MM.1S (cell line): Measurements from ENCODE around the gene AHRR.

Experiments
- DNase-seq: peaks from one replicate; pipeline ENCODE4 v3.0.0-alpha.2; 2015
- H2AFZ ChIP-seq: fragments of 300-600 bp; sonication (generic); 2 replicates; pipeline ENCODE4 v1.6.0; 2016; ENCODE audit warnings: antibody characterized with exemption, low read length
- H3F3A ChIP-seq: fragments of 300-600 bp; sonication (generic); 2 replicates; pipeline ENCODE4 v1.6.1; 2016; ENCODE audit warnings: mild to moderate bottlenecking, antibody characterized with exemption, low read length, moderate library complexity, mixed read lengths; ENCODE audit not compliant: insufficient read depth
- H3K27ac ChIP-seq: fragments of 300-600 bp; sonication (generic); 2 replicates; pipeline ENCODE4 v1.5.1; 2016; ENCODE audit warnings: mild to moderate bottlenecking, low read length
- H3K27me3 ChIP-seq: fragments of 300-600 bp; sonication (generic); replicated peaks from 2 replicates; pipeline ENCODE4 v1.6.0; 2016; ENCODE audit warnings: low read length; ENCODE audit not compliant: insufficient read depth
- H3K36me3 ChIP-seq: fragments of 300-600 bp; sonication (generic); replicated peaks from 2 replicates; pipeline ENCODE4 v1.6.1; 2016; ENCODE audit warnings: mild to moderate bottlenecking, low read length, mixed read lengths; ENCODE audit not compliant: insufficient read depth
- H3K4me1 ChIP-seq: fragments of 300-600 bp; sonication (generic); 2 replicates; pipeline ENCODE4 v1.6.1; 2016; ENCODE audit warnings: low read length, mixed read lengths
- H3K4me2 ChIP-seq: fragments of 300-600 bp; sonication (generic); 2 replicates; pipeline ENCODE4 v1.6.0; 2016; ENCODE audit warnings: low read depth, low read length
- H3K4me3 ChIP-seq: fragments of 300-600 bp; sonication (generic); 2 replicates; pipeline ENCODE4 v1.5.1; 2016; ENCODE audit warnings: low read length, mixed read lengths
- H3K79me2 ChIP-seq: fragments of 300-600 bp; sonication (generic); 2 replicates; pipeline ENCODE4 v1.6.1; 2016; ENCODE audit warnings: mixed run types, low read length, mixed read lengths
- H3K9ac ChIP-seq: fragments of 300-600 bp; sonication (generic); 2 replicates; pipeline ENCODE4 v1.6.1; 2016; ENCODE audit warnings: low read length, mixed read lengths
- H3K9me2 ChIP-seq: fragments of 300-600 bp; sonication (generic); replicated peaks from 2 replicates; pipeline ENCODE4 v1.6.1; 2016; ENCODE audit warnings: mild to moderate bottlenecking, low read length, mixed read lengths; ENCODE audit not compliant: insufficient read depth
- H3K9me3 ChIP-seq: fragments of 300-600 bp; sonication (generic); replicated peaks from 2 replicates; pipeline ENCODE4 v1.6.1; 2016; ENCODE audit warnings: mild to moderate bottlenecking, low read length, mixed read lengths; ENCODE audit not compliant: insufficient read depth
- H4K20me1 ChIP-seq: fragments of 300-600 bp; sonication (generic); 2 replicates; pipeline ENCODE4 v1.6.1; 2016; ENCODE audit warnings: mild to moderate bottlenecking, low read length, moderate library complexity, mixed read lengths; ENCODE audit not compliant: insufficient read depth
- CTCF ChIP-seq: fragments of 300-600 bp; sonication (generic); IDR thresholded peaks from 2 replicates; pipeline ENCODE4 v1.5.1; 2016; ENCODE audit warnings: antibody characterized with exemption, low read length, mixed read lengths
- EZH2 ChIP-seq: fragments of 300-600 bp; sonication (generic); optimal IDR thresholded peaks from 2 replicates; pipeline ENCODE3; 2017; ENCODE audit warnings: low read depth, mild to moderate bottlenecking, antibody characterized with exemption, low read length, mixed read lengths
- EZH2phosphoT487 ChIP-seq: fragments of 300-600 bp; sonication (generic); IDR thresholded peaks from 2 replicates; pipeline ENCODE4 v1.6.1; 2018; ENCODE audit warnings: antibody characterized with exemption, low read length

The AHRR gene

GRCh38 chr5:425714-426113 is 104.2 kb downstream of the AHRR start:
- DNase-seq = no peak

GRCh38 chr5:426392-426976 is 105.0 kb downstream of the AHRR start:
- 0 out of 2 replicates have a peak, but pooled peaks cover 3% of the 10 kb centered on the region for H3F3A ChIP-seq
- no peak overlapping the region for H3K4me3 ChIP-seq
- H3K4me1 ChIP-seq = peaks cover 9% of the 10 kb centered on the region
- DNase-seq = no peak
- no peak for TF ChIP-seq CTCF
- H3K4me2 ChIP-seq = no peak overlapping the region
- H4K20me1 ChIP-seq = no peaks in the 10 kb centered on the region
- H3K9ac ChIP-seq = no peak overlapping the region
- H2AFZ ChIP-seq = no peak overlapping the region
- H3K9me2 ChIP-seq = no peaks in the 10 kb centered on the region
- no peaks in the 10 kb centered on the region; the same call in 1 of the 2 replicates for H3K27me3 ChIP-seq
- H3K79me2 ChIP-seq = no peaks in the 10 kb centered on the region
- H3K27ac ChIP-seq = no peak overlapping the region
- no peaks in the 10 kb centered on the region for H3K36me3 ChIP-seq
- no peaks in the 10 kb centered on the region for H3K9me3 ChIP-seq

More at GRCh38 chr5:425714-426113, 104.2 kb downstream of the AHRR start:
- H3K36me3 ChIP-seq = no peaks in the 10 kb centered on the region
- H3K4me2 ChIP-seq = no peak overlapping the region
- no peaks in the 10 kb centered on the region for H3K9me2 ChIP-seq
- H3K4me3 ChIP-seq = no peak overlapping the region
- H3K9me3 ChIP-seq = no peaks in the 10 kb centered on the region
- H3K9ac ChIP-seq = no peak overlapping the region
- H3K79me2 ChIP-seq = no peaks in the 10 kb centered on the region
- H3F3A ChIP-seq = 0 out of 2 replicates have a peak, but pooled peaks cover 3% of the 10 kb centered on the region
- no peak overlapping the region for H2AFZ ChIP-seq
- H3K27ac ChIP-seq = no peak overlapping the region
- no peaks in the 10 kb centered on the region for H3K27me3 ChIP-seq
- no peaks in the 10 kb centered on the region for H4K20me1 ChIP-seq
- no peak for TF ChIP-seq EZH2phosphoT487
- TF ChIP-seq EZH2 = no peak
- no peak for TF ChIP-seq CTCF
- peaks cover 9% of the 10 kb centered on the region for H3K4me1 ChIP-seq

GRCh38 chr5:427415-428087 is 106.0 kb downstream of the AHRR start:
- Histone ChIP-seq H3K9ac (no peak overlapping the region), H4K20me1 (no peaks in the 10 kb centered on the region), H3K36me3 (no peaks in the 10 kb centered on the region), H3K27me3 (no peaks in the 10 kb centered on the region; the same call in 1 of the 2 replicates), H3K4me2 (no peak overlapping the region), H3K9me3 (no peaks in the 10 kb centered on the region), H3K4me3 (no peak overlapping the region), H3K27ac (no peak overlapping the region), H2AFZ (no peak overlapping the region), H3K9me2 (no peaks in the 10 kb centered on the region), H3K4me1 (peaks cover 9% of the 10 kb centered on the region), H3K79me2 (no peaks in the 10 kb centered on the region), H3F3A (0 out of 2 replicates have a peak, but pooled peaks cover 3% of the 10 kb centered on the region)
- no peak for DNase-seq
- TF ChIP-seq CTCF (no peak), EZH2 (no peak), EZH2phosphoT487 (no peak)
